Nephron progenitor cell (in vitro differentiated cells): ENCODE measurements around the gene CFAP43.

Source experiments
- DNase-seq: peaks from one replicate; pipeline ENCODE4 v3.0.0; 2021
- H3K27ac Mint-ChIP-seq: 2 replicates; pipeline ENCODE4 v1.8.0; 2021; ENCODE audit warnings: mild to moderate bottlenecking, moderate library complexity, mixed read lengths
- H3K27me3 Mint-ChIP-seq: 2 replicates; pipeline ENCODE4 v1.8.0; 2021; ENCODE audit warnings: mild to moderate bottlenecking, low read depth, mixed read lengths; ENCODE audit not compliant: poor library complexity
- H3K36me3 Mint-ChIP-seq: 2 replicates; pipeline ENCODE4 v1.8.0; 2021; ENCODE audit warnings: low read depth, mixed read lengths
- H3K4me1 Mint-ChIP-seq: 2 replicates; pipeline ENCODE4 v1.8.0; 2021; ENCODE audit warnings: mixed read lengths
- H3K4me3 Mint-ChIP-seq: 2 replicates; pipeline ENCODE4 v1.8.0; 2021; ENCODE audit warnings: mild to moderate bottlenecking, moderate library complexity, mixed read lengths
- H3K9me3 Mint-ChIP-seq: 2 replicates; pipeline ENCODE4 v1.8.0; 2021; ENCODE audit warnings: mild to moderate bottlenecking, moderate library complexity, mixed read lengths
- CTCF ChIP-seq: fragments of 200-600 bp; sonication (generic); IDR thresholded peaks from 2 replicates; pipeline ENCODE4 v1.5.0; 2021; ENCODE audit warnings: antibody characterized with exemption

The CFAP43 gene

GRCh38 chr10:104268405-104268712, 36.2 kb upstream of the CFAP43 start:
- DNase-seq: no peak

GRCh38 chr10:104267721-104268404, 35.7 kb upstream of the CFAP43 start:
- no peak for DNase-seq
- Mint-ChIP-seq H3K27ac (no peak overlapping the region), H3K4me3 (peak overlapping the region; percentile 94), H3K4me1 (peaks cover 11% of the 10 kb centered on the region), H3K9me3 (peaks cover 3% of the 10 kb centered on the region), H3K27me3 (peaks cover 2% of the 10 kb centered on the region), H3K36me3 (peaks cover 36% of the 10 kb centered on the region)
- TF ChIP-seq CTCF: no peak

More at GRCh38 chr10:104268405-104268712, 36.2 kb upstream of the CFAP43 start:
- Mint-ChIP-seq H3K4me3 (peak overlapping the region; percentile 94), H3K27me3 (peaks cover 2% of the 10 kb centered on the region), H3K4me1 (peaks cover 11% of the 10 kb centered on the region), H3K9me3 (peaks cover 3% of the 10 kb centered on the region), H3K36me3 (peaks cover 36% of the 10 kb centered on the region), H3K27ac (peak overlapping the region; percentile 82)
- TF ChIP-seq CTCF: no peak

- DNase-seq: no peak
- Mint-ChIP-seq H3K4me3 (no peak overlapping the region), H3K9me3 (peaks cover 3% of the 10 kb centered on the region), H3K27ac (no peak overlapping the region), H3K4me1 (peaks cover 11% of the 10 kb centered on the region), H3K27me3 (peaks cover 2% of the 10 kb centered on the region), H3K36me3 (peaks cover 54% of the 10 kb centered on the region)
- no peak for TF ChIP-seq CTCF
These were observed 32.6 kb upstream of the CFAP43 start for GRCh38 chr10:104264783-104265182.

GRCh38 chr10:104262055-104262454, 29.9 kb upstream of the CFAP43 start:
- DNase-seq: no peak
- H3K36me3 Mint-ChIP-seq: peaks cover 63% of the 10 kb centered on the region
- H3K27me3 Mint-ChIP-seq: no peaks in the 10 kb centered on the region
- no peak overlapping the region for H3K4me3 Mint-ChIP-seq
- H3K27ac Mint-ChIP-seq: peak overlapping the region; percentile 70
- no peaks in the 10 kb centered on the region for H3K9me3 Mint-ChIP-seq
- no peak for TF ChIP-seq CTCF
- no peaks in the 10 kb centered on the region for H3K4me1 Mint-ChIP-seq

- no peaks in the 10 kb centered on the region for H3K9me3 Mint-ChIP-seq
- no peaks in the 10 kb centered on the region for H3K27me3 Mint-ChIP-seq
- no peak for TF ChIP-seq CTCF
- peaks cover 51% of the 10 kb centered on the region for H3K36me3 Mint-ChIP-seq
- H3K27ac Mint-ChIP-seq: no peak overlapping the region
- peaks cover 10% of the 10 kb centered on the region for H3K4me1 Mint-ChIP-seq
- no peak overlapping the region for H3K4me3 Mint-ChIP-seq
- no peak for DNase-seq
These were observed 28.6 kb upstream of the CFAP43 start for GRCh38 chr10:104260775-104261115.

GRCh38 chr10:104259999-104260774, 28.0 kb upstream of the CFAP43 start:
- Mint-ChIP-seq H3K4me3 (no peak overlapping the region), H3K27me3 (no peaks in the 10 kb centered on the region), H3K4me1 (peaks cover 16% of the 10 kb centered on the region), H3K36me3 (peaks cover 45% of the 10 kb centered on the region), H3K27ac (peak overlapping the region; percentile 14), H3K9me3 (no peaks in the 10 kb centered on the region)
- no peak for DNase-seq
- no peak for TF ChIP-seq CTCF
